GOT3 (cell line): ENCODE data around the gene VAV2.

Source experiments
- DNase-seq: peaks from one replicate; lab custom pipeline; 2025; ENCODE audit warnings: mixed read lengths; lab: John Stamatoyannopoulos, UW

VAV2 gene

DNA sequence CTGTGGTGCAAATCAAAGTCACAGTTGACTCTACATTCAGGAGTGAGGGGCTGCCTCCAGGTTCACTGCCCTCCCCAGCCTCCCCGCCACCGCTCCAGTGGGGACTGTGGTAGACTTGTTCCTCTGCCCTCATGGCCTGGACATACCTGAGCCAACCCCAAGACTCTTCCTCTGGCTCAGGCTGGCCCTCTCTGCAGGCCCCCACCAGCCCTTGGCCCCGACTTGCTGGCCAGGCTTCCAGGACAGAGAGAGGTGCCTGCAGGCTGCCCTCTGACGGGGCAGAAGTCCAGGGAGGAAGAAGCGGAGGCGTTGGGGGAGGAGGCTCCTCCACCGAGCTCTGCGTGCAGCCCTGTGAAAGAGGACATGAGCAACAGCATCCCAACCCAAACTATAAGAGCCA lies 251.2 kb downstream of the VAV2 start:
- no peak for DNase-seq

DNA sequence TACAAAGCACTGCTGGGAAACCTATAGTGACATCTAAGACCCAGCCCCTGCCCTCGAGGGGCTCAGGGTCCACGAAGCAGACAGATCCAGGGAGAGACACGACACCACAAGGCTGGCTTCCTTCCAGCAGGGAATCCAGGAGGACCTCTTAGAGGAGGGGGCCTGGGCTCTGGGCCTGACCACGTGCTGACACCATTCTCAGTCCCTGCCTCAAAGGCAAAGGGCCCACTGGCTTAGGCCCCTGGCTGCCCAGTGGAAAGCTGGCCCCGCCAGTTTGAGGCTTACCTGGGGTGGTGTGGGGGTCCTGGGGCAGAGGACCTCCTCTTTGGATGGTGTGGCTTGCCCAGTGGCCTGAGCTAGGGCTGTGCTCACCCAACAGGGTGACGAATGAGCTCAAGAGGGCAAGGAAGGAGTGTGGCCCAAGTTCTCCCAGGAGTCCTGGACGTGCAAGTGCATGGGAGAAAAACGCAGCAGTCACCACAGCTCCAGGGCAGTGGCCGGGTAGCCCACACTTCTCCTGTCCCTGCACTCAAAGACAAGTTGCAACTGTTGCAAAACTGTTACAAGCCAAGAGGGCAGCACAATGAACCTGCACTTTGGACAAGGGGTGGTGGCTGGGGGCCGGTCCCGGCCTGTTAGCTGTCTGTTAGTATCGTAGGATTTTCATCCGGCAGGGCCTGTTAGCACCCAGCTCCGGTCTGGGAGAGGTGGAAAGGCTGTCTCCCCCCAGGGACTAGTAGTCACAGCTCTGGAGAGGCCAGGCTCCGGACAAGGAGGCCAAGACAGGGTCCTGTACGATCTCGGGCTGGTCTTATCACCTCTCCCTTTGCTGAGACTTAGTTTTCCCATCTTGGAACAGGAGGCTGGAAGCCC lies 252.5 kb downstream of the VAV2 start:
- no peak for DNase-seq

DNA sequence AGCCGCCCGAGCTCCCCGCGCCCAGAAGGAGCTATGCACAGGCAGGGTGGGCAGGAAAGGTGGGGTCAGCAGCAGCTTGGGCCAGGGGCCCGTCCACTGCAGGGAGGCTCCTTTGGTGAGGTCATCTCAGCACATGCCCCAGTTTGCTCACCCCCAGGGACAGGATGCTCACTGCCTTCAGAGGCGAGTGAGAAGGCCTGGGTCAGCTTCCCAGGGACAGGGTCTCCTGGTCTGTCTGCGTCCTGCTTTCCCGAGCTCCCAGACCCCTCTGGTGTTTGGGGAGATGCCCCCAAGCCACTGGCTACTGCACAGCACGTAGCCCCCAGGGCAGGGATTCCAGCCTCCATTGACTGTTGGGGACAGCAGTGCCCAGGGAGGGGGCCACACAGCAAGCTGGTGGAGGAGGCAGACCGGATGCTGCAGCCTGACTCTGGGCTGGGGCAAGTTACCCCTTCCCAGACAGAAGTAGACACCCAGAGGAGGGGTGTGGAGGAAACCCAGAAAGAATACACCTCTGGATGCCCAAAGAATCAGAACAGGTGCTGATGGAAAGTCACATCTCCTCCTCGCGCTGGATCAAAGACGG lies 253.4 kb downstream of the VAV2 start:
- no peak for DNase-seq

DNA sequence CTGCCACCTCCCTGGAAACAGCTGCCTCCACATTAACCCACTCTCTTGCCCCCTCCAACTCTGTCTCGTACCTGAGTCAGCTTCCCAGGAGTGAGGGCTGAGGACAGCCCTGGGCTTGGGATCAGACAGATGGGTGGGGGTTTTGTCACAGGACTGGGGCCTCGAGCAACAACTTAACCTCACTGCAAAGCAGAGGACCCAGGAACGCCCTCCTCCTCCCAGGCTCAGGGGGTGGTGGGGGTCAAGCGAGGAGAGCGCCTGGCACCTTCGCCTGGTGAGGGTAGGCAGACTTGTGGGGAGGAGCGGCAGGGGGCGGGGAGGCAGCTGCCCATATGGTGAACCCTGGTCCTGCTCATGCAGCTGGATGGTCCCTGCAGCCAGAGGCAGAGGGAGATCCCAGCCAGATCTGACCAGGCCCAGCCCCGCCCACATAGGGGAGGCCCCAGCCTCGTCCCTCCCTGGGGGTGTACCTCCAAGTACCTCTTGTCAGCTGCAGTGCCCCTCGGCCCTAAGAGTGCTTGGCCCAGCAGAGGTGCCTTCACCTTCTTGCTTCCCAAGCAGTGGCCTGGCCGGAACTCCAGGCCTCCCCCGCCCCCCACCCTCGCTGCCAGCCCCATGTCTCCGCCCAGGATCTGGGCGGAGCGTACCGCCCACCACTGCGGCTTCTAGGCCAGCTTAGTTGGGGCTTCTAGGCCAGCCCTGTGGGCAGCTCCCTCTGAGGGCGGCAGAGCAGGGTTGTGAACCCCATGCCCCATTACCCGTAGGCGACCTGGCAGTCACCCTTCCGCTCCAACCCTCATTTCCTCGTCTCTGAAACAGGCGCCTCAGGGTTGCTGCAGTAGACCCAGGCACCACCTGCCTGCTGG lies 254.1 kb downstream of the VAV2 start, which contains the start of gene SARDH:
TSS of gene SARDH (minus strand) at position 579 of the 866 bp plus-strand sequence. CDS start 4,179 bp downstream, outside the sequence.
- DNase-seq = peak; percentile 32

DNA sequence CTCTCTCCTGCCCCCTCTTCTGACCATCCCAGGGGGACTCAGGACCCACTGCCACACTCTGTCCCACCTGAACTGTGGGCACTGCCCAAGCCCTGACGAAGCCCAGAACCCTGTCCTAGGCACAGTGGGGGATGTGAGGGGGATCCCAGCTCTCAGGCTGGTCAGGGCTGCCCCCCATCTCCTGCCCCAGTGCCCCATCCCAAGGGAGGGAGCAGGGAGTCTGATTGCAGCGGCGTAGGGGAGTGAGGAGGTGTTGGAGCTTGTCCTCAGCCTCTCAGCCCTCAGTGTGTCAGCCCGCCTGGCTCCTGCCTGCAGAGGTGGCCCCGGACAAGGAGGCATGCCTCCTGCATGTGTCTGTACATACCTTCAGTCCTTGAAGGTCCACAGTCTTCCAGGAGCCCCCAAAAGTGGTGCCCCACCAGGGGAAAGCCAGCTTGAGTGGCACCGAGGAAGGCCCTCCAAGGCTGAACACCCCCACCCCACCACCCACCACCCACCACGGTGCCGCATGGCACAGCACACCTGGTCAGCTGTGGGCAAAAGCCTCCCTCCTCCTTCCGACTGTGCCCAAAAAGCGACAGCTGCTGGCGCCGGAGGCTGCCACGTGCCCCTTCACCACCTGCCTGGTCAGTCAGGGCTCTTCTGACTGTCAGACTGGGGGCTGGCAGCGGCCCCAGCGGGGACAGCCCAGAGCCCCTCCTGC lies 254.9 kb downstream of the VAV2 start:
- DNase-seq = no peak

DNA sequence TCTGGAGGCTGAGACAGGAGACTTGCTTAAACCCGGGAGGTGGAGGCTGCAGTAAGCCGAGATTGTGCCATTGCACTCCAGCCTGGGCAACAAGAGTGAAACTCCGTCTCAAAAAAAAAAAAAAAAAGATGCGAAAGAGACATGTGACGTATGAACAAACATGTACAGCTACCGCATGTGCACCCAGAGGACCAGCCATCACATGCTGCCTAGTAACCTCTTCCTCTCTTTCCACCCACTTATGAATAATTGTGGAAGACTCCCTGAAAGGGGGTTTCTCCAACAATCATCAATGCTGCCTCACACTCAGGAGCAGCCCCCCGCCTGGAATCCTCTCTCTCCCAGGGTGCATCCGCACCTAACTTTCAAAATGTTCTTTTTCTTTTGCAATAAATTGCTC lies 256.2 kb downstream of the VAV2 start:
- DNase-seq = no peak

DNA sequence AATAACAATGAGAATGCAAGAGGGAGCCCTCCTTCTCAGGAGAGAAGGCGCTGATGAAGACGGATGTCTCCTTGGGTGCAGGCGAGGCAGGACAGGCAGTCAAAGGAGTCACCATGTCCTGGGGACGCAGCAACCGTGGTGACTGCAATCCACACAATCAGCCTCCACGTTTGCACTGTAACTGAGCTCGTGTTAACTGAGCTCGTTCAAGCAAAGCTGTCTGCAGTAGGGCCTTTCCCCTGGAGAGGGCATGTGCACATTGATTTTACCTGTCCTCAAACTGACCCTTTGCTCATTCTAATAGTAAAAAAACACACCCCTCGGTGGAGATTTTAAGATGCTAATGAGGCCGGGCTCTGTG lies 256.7 kb downstream of the VAV2 start:
- no peak for DNase-seq

DNA sequence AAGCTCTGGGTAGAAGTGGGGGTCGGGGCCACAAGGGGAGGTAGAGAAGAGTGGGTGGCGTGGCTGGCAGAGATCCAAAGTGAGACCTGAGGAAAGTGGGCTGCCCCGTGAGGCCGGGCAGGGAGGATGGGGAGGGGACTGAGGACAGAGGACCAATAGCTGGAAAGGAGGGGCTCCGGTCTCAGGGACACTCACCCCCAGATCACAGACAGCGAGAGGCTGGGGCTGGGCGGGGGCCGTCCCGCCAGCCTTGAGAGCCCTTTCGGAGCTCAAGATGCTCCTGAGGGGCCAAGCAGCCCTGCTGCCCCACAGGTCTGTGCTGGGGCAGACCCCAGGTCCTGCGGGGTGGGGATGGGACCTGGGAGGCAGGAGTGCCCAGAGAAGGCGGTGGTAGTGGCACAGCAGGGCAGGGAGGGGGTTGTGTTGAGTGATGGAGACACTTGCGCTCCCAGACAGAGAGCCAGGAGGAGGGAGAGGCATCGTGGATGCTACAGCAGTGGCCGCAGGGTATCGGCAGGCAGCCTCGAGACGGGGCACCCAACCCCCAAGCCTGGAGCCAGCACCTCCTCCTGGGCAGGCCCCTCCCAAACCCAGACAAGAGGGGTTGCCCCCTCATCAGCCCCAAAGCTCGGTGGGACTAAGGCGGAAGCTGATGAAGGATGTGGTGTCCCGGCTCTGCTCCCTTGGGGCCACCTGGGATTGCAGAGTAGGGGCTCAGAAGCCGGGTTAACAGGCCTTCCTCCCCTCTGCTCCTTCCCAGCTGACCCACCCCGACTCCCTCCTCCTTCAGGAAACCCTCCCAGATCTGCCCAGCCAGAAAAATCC lies 257.3 kb downstream of the VAV2 start:
- no peak for DNase-seq

DNA sequence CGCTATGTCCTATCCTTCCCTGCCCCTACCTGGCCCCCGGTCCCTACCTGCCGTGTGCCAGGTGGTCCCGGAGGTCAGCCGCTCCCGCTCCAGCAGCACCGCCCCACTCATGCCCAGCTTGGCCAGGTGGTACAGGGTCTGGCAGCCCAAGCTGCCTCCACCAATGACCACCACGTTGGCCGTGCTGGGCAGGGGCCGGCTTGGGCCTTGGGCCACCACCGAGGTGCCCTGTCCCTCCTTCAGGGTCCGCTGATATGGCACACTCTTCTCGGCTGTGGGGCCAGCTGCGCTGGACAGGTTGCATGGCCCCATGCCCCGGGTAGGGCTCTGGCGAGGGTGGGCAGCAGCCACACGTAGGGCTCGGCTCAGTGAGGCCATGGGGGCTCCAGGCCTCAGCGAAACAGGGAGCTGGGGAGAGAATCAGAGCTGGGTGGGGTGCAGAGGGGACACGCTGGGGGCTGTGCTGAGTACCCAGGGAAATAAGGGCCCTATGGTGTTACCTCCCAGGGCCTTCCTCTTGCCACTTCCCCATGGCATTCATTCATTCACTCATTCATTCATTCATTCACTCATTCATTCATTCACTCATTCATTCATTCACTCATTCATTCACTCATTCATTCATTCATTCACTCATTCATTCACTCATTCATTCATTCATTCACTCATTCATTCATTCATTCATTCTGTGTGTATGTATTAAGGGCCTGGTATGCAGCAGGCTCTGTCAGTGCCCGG lies 258.2 kb downstream of the VAV2 start:
- DNase-seq = no peak

DNA sequence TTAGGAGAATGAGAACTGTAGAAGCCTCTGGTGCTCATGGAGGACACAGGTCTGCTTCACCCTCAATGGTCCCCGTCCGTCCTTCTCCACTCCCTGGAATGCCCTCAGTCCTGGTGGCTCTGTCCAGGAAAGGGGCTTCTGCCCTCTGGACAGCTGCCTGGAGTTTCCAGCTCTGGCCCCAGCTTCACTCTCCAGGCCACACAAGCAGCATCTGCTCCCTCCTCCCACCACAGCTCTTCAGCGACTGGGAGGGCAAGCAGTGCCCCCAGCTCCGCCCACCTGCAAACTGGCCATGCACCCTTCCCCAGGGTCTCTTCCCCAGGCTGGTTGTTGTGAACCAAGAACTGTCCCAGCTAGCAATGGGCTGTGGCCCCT lies 258.7 kb downstream of the VAV2 start:
- no peak for DNase-seq

DNA sequence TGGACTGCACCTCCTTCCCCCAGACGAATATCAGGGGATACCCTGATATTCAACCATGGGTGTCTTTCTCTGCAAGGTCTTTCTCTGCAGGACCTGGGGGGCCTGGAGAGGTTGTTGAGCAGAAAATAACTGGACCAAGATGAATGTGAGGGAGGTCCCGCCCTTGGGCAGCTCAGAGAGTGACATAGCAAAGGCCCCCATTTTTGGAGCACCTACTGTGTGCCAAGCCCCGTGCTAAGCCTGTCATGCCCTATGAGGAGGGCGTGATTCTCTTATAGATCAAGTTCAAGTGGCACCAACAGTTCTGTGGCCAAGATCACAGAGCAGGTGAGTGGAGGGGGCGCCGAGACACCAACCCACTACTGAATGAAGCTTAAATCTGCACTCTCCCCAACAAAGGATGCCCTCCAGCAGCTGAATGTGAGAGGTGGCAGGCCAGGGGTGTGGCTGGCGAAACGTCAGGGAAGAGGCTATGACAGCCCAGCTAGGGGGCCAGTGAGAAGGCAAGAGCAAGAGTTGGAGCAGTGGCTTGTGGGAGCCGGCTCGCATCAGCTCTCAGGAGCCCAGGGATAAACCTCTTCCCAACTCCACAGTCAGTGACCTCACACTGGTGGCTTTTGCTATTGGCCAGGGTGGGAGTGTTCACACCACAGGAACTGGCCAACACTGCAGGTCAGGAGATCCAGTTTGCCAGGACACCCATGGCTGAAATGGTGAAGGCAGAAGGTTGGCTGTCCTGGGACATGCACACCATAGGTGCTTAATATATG lies 259.3 kb downstream of the VAV2 start:
- no peak for DNase-seq

DNA sequence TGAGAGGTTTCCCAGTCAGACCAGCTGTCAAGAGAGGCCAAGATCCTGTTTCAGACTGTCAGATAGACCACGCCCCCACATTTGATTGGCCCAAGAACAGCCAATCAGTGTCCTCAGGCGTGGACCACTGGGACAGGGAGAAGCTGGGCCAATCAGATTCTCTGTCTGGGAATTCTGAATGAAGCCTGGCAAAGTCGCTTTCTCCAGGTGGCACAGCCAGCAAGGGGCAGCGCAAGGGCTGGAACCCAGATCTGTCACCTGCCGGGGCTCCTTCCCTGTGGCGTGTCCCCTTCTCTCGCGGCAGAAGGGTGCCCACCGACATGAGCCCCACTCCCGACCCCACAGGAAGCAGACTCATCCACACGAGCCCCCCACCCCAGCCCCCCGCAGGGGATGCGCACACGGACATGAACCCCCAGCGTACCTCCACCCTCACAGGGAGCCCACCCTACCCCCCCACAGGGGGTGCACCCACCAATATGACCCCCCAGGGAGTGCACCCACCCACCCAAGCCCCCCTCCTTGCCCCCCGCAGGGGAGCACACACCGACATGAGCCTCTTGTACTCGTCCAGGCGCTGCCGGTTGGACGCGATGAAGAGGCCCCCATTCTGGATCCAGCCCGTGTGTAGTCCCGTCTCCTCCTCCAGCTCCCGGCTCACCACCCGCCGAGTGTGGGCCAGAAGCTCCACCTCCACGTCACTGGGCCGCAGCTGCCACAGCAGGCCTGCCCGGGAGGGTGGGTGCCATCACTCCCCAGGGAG lies 260.1 kb downstream of the VAV2 start:
- DNase-seq = no peak

DNA sequence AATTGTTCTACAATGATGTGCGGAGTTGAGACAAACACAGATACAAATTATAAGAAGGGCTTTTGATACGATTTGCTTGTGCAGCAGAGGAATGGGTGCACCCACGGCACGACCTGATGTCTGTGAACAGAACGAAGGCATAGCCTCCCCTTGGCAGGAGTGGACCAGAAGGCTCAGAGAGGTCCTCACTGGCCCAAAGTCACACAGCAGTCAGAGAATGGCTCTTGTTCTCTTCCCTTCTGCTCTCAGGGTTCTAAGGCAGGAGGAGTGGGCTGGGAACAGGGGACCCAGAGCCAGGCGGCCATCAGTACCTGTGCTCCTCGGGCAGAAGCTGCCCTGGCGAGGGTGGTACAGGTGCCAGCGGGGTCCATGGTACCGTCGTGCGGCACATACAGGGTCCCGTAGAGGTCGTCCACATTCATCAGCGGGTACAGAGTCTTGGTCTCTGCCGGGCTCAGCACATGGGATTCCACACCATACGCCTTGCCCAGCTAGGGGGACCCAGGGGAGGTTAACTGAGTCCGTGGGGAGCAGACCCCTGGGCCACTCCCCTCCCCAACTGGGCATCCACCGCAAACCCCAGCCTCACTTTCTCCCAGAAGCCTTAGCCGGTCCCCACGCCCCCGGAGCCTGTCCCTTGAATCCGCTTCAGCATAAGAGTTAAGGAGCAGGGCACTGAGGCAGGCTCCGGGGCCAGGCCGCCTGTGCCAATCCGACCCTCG lies 261.0 kb downstream of the VAV2 start:
- DNase-seq = no peak

DNA sequence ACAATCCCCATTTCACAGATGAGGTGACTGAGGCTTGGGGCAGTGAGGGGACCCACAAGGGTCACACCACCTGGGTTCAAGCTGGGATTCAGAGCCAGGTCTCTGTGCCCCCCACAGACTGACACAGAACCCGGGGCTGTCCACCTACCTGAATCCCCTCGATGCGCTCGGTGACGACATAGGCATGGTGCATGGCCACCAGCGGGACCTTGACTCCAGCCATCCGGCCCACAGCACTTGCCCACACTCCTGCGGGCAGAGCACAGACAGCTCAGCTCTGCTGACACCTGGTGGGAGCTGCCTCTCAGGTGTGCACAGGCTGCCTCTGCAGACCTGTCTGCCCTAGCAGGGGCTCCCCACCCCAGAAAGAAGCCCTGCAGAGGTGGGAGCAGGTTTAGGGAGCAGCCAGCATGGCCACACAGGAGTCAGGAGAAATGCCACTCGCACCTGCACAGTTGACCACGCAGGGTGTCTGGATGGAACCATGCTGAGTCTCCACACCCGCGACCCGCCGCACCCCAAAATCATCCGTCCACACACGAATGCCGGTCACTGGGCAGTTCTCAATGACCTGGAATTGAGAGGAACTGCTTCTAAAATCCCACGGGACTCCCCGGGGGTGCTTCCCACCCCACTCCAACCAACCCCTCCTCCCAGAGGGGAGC lies 262.4 kb downstream of the VAV2 start:
- DNase-seq = no peak

DNA sequence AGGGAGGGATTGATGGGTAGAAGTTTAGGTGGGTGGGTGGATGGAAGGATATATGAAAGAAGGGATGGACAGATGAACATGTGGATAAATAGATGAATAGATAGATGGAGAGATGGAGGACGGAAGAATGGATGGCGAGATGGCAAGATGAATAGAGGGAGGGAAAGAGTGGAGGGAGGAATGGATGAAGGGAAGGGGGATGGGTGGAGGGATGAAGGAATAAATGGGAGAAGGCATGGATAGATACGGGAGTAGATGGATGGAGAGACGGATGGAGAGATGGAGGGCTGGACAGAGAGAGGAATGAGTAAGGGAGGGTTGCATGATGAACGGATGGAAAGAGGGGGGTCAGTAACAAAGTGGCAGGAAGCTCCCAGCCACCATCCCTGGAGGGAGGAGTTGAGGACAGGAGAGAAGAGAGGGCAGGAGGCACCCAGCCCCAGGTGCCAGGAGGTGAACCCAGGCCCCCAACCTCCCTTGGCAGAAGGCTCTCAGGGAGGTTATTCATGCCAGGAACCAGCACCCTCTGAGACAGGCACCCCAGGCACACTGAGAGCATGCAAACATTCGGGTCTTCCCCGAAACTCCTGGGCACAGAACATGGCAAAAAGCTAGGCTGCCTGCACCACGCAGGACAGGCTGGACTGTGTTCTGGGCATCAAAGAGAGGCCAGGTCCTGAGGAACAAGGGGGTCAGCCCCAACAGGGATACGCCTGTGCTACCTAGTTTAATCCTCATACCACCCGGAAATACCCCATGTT lies 263.1 kb downstream of the VAV2 start:
- DNase-seq = no peak

DNA sequence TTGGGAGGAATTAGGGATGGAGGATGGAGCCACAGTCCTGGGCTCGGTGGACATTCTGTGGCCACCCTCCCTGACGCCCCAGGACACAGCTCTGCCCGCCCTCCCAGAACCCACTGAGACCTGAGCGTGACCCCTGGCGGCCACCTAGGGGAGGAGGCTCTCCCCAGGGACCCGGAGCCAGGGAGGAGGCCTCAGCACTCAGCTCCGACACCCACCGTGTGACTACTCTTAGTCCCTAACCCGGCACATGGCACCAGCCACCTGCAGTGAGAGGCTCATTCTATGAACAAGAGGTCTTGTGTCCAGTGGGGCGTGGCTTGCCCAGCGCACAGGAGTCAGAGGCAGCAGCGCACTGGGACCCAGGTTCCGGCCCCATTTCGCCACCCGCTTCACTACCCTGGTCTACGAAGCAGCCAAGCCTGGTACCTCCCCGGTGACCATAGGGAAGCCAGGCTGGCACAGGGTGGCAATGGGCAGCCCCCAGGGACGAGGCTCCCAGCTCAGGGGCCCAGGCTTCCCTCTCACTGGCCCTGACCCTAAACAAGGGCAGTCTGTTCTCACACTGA lies 264.2 kb downstream of the VAV2 start:
- no peak for DNase-seq
